ENCODE measurements around the gene TSPAN31.

Gene TSPAN31

DNA sequence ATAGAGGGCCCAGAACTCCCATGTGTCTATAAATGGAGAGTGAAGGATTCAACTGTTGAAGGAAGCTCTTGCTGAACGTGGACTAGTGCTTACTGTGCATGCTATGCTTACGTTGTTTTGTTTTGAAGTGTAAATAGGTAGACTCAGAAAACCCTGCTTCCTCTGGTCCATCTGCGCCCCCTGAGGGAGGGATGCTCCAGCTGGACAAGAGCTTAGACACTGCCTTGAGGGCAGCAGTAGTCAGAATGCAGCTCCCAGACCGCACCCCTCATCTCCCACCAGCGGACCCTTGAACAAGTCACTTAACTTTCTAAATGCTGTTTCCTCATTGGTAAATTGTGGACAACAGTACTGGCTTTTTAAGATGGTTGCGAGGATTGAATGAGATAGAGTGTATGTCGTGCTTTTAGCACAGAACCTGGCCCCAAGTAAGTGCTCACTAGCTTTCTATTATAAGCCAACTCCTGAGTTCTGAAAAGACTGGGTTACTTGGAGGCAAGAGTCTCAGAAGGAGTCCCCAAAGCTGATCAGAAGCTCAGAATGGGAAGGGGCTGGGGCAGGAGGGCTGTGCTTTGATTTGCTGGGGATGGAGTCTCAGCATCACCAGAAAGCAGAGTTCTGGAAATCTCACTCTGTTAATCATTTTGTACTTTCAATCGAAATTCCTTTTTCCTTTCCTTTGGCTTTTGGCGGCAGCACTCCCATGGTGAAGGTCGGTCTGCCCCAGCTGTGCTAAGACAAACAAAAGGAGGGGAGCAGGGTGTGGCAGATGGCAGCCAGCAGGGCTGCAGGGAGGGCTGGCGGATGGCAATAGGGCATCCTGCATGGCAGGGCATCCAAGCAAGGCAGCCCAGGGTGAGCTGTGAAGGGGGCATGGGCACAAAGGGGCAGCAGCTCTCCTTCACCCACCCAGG is 21.9 kb upstream of the TSPAN31 start:
- no peak for DNase-seq (ENCODE audit: low read depth in 2 of 2)

DNA sequence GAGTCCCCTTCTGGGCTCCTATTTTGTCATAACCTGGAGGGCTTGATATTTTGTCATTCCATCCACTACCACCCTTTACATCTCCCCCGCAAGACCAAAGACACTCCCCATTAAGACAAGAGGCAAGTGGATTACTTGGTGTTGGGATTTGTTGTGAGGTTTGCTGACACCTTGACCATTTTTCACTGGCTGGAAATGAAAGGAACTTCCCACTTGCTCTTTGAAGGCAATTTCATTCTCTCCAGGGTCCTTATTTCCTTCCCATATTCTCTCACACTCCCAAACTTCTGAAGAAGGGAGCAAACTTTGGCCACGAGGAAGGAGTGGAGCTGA is 21.2 kb upstream of the TSPAN31 start:
- DNase-seq (ENCODE audit: low read depth in 2 of 2) = no peak

DNA sequence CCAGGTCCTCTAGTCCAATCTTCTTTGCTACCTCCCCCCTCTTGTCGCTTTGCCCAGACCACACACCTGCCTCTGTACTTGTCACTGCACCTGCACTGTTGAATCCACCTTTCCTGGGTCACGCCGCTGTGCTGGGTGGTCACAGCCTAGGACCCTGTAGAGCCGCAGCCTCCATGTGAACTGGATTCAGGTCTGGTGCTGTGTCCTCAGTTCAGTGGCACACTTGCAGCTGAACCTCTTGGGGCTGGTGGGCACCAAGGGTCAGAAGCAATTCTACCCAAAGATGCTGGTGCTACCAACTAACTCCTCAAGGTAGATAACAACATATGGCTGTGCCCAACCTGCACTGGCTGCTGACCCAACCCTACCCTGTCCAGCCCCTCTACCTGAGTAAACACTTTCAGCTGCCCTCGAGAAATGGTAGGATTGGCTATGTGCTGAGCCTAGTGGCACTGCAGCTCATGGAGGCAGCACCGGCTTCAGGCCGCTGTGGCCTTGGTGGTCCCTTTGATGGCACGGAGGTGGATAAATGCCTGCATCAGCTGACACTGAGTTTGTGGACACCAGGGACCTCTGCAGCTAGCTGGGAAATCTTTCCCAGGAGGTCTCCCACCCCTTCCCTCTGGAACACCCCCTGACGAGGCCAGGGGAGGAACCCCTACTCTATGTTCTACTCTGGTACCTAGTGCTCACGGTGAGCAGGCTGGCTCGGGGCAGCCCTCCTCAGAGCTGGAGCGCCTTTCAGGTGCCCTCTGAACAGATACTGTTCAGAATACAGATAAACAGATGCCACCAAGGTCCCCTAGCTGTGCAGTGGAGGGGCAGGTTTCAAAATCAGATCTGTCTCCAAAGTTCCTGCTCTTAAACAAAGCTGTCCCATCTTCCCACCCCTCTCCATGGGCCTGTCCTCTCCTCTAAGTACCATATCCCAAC is 20.6 kb upstream of the TSPAN31 start:
- DNase-seq (ENCODE audit: low read depth in 2 of 2) = no peak

- no peak for DNase-seq (ENCODE audit: low read depth in 2 of 2)
These were observed 19.7 kb upstream of the TSPAN31 start for GRCh38 chr12:57724936-57725740.

DNA sequence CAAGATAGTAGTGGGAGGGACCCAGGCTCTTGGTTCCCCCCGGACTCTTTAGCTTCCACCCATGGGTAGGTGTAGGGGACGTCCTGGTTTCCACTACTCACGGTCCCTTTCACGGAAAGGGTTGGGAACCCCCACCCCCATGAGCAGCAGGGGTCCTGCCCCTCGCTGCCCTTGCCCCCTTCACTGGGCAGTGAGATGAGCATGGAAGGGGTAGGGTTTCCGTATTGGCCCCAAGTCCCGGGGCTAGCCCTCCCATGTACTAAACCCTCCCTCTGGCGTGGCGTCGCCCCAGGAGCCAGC is 19.0 kb upstream of the TSPAN31 start:
- DNase-seq (ENCODE audit: low read depth in 2 of 2) = no peak

GRCh38 chr12:57726151-57726883 is 18.5 kb upstream of the TSPAN31 start:
- no peak for DNase-seq (ENCODE audit: low read depth in 2 of 2)

- no peak for DNase-seq (ENCODE audit: low read depth in 2 of 2)
These were observed 17.7 kb upstream of the TSPAN31 start for GRCh38 chr12:57726884-57727757.

GRCh38 chr12:57727758-57728395 is 17.0 kb upstream of the TSPAN31 start:
- DNase-seq (ENCODE audit: low read depth in 2 of 2) = no peak

DNA sequence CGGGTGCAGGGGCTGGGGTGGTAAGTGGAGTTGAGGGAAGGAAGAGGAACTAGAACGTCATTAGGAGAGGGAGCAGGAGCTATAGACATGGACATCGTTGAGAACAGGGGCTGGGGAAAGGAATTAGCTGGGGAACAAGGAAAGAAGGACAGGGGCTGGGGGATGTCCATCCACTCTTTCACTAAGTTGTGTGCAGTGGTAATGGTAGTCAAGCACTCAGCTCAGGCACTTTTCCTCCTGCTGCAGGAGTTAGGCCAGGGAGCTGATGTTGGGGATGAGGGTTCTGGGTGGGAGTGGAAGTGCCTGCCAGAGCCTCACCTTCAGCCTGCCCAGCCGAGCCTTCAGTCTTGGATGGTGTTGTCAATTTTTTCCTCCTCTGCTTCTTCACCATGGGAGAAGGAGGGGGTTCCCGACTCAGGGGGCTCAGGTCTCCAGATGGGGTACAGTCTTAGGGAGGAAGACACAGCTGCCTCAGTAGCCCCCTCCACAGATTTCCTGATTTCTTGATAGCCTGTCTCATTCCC is 15.5 kb upstream of the TSPAN31 start:
- no peak for DNase-seq (ENCODE audit: low read depth in 2 of 2)

DNA sequence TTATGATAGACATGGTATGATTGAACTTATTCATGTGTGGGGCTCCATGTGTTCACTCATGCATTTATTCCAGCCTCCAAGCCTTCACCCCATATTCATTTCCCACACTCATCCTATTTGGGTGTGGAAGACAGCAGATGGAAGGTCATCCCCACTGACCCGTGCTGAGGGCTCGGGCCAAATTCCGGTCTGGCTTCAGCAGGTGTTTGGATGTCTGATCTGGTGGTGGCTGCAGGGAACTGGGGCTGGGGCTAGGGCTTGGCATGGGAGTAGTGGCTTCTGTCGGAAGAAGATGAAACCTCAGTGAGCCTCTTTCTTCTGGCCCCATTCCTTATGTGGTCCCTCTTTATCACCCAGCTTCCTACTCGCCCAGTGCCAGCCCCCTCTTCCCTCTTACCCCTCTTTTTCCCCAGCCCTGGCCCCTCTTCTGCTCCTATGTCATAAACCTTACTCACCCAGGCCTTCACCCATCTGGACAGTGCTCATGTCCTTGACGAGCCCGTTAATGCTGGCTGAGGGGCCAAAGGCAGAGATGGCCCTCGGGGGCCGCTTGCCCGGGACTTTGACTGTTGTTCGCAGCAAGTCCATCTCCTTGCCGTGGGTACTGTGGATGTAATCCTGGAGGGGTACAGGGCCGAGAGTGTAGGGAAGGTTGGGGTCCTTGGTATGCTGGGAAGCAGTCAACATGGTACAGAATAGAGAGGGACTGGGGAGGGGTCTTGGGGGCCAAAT is 14.3 kb upstream of the TSPAN31 start:
- no peak for DNase-seq (ENCODE audit: low read depth in 2 of 2)

GRCh38 chr12:57731411-57732080 is 13.3 kb upstream of the TSPAN31 start:
- no peak for DNase-seq (ENCODE audit: low read depth in 2 of 2)

GRCh38 chr12:57732270-57732669 is 12.6 kb upstream of the TSPAN31 start:
- DNase-seq (ENCODE audit: low read depth in 2 of 2) = no peak

GRCh38 chr12:57732726-57733593 is 11.9 kb upstream of the TSPAN31 start:
- DNase-seq (ENCODE audit: low read depth in 2 of 2) = no peak

DNA sequence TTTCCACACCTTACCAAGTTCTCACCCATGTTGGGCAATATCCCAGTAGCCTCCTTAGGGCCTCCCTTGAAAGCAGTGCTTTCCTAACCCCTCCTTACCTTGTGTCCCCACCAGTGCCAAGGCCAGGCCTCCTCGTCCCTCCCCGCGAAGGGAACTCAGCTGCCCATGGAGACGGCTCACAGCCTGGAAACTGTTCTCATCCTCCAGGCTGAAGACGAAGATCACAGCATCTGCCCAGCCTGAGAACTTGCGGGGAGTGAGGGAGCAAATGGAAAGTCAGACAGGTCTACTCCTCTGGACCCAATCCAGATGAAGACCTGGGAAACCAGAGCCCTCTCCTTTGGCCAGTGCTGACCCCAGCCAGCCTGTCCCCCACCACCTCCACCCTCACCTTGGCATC is 10.9 kb upstream of the TSPAN31 start:
- no peak for DNase-seq (ENCODE audit: low read depth in 2 of 2)

DNA sequence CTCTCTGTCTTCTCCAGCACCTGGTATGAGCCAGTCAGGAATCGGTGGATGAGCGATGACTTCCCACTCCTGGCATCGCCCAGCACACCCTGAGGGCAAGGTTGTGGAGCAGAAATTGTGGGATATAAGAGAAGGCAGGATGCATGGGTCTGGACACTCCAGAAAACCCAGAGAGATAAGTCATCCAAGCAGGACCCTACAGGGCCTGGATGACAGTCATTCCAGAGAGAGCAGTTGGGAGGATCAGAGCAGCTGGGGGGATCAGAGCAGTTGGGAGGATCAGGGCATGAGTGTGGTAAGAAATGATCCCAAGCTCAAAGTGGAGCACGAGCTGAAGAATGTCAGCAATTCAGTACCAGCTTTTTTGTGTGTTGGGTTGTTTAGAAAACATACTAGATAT is 10.2 kb upstream of the TSPAN31 start:
- DNase-seq (ENCODE audit: low read depth in 2 of 2) = no peak

DNA sequence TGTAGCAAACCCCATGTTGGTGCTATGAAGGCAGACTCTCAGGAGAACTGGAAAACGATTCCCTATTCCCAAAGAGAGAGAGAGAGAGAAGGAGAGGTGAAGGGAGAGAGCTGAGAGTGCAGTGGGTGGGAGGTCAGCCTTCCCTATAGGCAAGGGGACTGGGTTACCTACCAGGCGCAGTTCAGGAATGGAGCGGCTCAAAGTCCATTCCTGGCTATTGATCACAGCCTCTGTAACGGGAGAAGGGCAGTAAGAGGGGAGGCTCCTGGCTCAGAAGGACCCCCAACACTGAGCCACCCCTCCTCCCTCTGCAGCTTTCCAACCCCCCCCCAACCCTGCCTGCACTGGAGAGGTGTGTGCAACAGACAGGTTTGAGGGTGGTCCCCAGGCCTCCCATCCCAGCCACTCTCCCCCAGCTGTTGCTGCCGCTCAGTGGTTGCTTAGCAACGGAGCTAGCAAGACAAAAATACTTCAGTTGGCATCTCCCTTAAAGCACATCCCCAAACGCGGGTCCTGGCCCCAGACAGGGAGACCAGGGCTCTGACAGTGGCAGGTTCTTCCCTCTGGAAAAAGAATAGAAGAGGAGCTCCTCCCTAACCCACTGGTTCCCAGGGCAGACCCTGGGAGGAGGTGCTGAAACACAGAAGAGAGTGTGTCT is 9.5 kb upstream of the TSPAN31 start:
- DNase-seq (ENCODE audit: low read depth in 2 of 2) = no peak
